GM19025 (cell line): ENCODE results near the gene AKT1S1.

Source experiments
- ATAC-seq: cut with Tn5 transposase; IDR thresholded peaks from one replicate; pipeline ENCODE4 v1.9.1; 2021; ENCODE audit warnings: mild to moderate bottlenecking, low read depth, moderate library complexity; ENCODE audit not compliant: unreplicated experiment

AKT1S1 gene

DNA sequence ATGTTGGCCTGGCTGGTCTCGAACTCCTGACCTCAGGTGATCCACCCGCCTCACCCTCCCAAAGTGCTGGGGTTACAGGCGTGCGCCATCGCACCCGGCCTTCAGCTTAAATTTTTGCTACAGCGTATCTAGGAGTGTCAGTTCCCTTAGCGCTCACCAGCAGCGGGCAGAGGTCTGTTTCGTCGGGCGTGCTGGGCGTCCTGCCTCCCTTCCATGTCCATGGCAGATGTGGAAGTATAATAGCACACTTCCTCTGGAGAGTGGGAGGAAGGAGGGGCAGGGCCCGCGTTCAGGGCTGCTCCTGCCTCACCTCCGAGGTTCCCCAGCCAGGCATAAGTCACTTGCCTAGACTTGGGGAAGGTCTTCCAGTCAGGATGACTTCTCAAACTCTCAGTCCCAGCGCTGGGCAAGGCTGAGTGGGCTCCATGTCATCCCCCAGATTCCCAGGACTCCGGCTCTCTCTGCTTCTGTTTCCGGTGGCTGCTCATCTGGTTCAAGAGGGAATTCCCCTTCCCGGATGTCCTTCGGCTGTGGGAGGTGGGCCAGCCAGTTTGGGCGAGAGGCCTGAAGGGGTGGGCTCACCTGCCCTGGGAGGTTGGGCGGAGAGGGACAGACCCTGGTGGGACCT lies 10.0 kb upstream of the AKT1S1 start:
- ATAC-seq, result no peak

- no peak for ATAC-seq
Observed at GRCh38 chr19:49884760-49885159, 7.6 kb upstream of the AKT1S1 start.

- ATAC-seq, result no peak
Observed at GRCh38 chr19:49884109-49884508, 7.0 kb upstream of the AKT1S1 start.

DNA sequence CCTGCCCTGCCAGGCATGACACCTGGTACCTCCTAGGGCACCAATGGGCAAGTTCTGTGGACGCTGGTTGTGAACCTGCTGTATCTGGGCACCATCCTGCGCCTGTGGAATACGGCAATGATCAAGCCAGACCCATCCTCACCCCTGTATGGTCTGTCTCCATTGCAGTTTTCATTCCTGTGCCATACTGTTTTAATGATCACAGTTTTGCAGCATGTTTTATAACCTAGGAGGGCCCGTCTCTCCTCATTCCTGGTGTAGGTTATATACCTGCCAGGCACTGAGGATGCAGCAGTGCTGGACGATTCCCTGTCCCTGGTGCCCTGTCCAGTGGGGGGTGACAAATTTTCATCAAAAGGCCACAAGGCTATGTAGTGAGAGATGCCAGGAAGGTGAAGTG lies 5.9 kb upstream of the AKT1S1 start:
- ATAC-seq, result no peak

GRCh38 chr19:49882643-49883042 lies 5.5 kb upstream of the AKT1S1 start:
- ATAC-seq, result no peak

DNA sequence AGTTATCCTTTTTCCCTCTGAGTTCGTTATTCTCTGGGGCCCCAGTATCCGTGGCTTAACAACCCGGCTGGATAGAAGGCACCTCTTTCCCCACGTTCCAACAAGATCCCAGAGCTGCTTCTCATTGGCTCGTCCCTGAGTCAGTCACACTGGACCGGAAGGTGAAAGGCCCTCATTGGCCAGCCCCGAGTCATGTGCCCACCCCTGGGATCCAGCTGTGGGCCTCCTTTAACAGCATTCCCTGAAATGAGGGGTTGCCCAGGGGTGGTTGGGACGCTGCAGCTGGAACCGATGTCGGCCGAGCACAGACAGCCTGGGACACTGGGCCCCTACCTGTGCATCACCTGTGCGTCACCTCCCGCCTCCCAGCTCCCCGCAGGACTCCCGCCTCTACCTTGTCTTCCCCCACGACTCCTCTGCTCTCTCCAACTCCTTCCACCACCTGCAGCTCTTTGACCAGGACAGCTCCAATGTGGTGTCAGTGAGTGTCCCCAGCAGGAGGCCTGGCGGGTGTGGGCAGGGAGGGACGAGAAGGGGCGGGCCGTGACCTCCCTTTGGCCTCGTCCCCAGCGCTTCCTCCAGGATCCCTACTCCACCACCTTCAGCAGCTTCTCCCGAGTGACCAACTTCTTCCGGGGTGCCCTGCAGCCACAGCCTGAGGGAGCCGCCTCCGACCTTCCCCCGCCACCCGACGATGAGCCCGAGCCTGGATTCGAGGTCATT lies 4.7 kb upstream of the AKT1S1 start:
- no peak for ATAC-seq

DNA sequence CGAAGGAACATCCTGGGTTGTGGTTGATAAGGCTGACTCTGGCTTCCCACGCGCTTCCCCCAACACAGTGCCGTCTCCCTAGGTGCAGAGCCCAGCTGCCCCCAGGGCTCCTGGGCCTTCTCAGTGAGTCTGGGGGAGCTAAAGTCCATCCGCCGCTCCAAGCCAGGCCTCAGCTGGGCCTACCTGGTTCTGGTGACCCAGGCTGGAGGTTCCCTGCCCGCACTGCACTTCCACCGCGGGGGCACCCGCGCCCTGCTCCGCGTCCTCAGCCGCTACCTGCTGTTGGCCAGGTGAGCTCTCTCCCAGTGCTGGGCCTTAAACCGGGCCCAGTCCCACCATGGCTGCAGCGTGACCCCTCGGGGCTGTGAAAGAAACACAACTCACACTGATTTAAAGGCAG lies 4.0 kb upstream of the AKT1S1 start:
- ATAC-seq, result no peak

- no peak for ATAC-seq
Observed at GRCh38 chr19:49880162-49880869, 3.2 kb upstream of the AKT1S1 start.

GRCh38 chr19:49879243-49879963 lies 2.2 kb upstream of the AKT1S1 start:
- ATAC-seq, result no peak

GRCh38 chr19:49878744-49879070 lies 1.6 kb upstream of the AKT1S1 start:
- ATAC-seq, result no peak

- ATAC-seq, result peak; percentile 45
Observed at GRCh38 chr19:49877879-49878743, 956 bp upstream of the AKT1S1 start.

DNA sequence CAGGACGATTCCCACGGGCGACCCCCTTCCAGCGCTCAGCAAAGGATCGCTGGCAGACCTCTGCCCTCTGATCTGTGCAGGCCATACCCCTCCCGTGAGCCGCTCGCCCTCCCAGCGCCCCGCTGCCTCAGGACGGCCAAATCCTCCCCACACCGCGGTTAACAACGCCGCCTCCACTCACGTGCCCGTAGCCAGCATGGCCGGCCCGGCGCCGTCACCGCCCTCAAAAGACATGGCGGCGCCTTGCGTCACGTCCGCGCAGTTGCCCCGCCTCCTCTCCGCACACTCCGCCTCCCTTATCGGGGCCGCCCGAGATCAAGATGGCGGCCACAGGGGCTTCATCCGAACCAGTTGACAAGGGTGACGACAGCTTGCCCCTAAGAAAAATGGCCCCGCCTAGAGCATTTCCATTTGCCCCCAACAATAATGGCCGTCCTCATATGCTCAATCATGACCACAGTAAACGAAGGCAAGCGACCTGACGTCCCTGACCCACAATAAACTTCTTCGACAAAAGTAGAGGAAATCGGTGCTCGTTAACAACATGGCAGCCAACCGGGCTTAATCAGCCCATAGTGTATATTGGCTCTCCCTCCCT lies 634 bp downstream of the AKT1S1 start:
- ATAC-seq, result peak; percentile 38

DNA sequence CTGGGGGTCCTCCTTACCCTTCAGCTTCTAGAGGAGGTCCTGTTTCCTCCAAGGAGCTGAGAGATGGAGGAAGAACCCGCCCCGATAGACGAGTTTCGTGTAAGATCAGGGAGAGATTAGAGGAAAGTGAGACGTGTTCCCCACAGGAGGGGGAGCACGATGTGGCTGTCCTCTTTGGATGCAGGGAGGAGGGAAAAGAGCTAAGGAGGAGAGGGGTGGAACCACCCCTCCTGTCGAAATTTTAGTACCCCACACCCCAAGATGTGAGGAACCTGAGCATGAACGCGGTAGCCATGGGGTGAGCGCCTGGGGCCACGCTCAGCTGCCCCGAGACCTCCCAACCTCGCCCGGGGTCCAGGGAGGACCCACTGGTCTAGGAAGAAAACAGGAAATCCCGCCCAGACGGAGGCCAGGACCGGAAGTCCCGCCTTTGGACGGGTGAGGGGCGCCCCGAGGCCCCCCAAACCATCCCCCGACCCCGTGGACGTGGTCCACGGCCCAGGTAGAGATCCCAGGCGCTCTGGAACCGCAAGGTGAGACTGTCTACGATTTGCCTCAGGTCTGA lies 1.2 kb downstream of the AKT1S1 start:
- no peak for ATAC-seq

GRCh38 chr19:49875177-49875576 lies 2.0 kb downstream of the AKT1S1 start:
- no peak for ATAC-seq

DNA sequence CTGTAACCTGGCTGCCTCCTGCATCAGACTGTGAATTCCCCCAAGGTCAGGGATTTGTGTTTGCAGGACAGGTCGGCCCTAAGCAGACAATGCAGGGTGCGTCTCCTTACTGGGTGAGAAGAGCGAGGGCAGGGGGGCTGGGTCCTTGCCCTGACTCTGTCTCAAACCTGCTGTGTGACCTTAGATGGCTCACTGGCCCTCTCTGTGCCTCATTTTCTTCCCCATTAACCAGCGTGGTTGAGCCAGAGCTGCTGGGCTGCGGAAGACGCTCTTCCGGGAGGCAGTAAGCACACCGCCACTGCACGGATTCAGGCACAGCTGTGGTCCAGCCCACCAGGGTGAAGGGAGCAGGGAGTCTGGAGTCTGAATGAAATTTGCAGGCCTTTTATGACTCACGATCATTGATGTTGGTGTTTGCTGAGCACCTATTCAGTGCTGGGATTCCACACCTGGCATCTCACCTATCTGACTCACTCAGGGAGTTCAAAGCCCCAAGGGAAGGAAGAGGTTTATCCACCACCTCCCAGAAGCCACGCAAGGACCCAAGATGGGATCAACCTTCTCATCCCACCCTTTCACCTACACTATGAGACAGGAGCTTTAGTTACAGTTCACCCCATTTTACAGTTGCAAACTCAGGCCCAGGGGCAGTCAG lies 2.5 kb downstream of the AKT1S1 start:
- ATAC-seq, result no peak

GRCh38 chr19:49873834-49874233 lies 3.3 kb downstream of the AKT1S1 start:
- no peak for ATAC-seq

GRCh38 chr19:49873129-49873521 lies 4.0 kb downstream of the AKT1S1 start:
- ATAC-seq, result no peak

DNA sequence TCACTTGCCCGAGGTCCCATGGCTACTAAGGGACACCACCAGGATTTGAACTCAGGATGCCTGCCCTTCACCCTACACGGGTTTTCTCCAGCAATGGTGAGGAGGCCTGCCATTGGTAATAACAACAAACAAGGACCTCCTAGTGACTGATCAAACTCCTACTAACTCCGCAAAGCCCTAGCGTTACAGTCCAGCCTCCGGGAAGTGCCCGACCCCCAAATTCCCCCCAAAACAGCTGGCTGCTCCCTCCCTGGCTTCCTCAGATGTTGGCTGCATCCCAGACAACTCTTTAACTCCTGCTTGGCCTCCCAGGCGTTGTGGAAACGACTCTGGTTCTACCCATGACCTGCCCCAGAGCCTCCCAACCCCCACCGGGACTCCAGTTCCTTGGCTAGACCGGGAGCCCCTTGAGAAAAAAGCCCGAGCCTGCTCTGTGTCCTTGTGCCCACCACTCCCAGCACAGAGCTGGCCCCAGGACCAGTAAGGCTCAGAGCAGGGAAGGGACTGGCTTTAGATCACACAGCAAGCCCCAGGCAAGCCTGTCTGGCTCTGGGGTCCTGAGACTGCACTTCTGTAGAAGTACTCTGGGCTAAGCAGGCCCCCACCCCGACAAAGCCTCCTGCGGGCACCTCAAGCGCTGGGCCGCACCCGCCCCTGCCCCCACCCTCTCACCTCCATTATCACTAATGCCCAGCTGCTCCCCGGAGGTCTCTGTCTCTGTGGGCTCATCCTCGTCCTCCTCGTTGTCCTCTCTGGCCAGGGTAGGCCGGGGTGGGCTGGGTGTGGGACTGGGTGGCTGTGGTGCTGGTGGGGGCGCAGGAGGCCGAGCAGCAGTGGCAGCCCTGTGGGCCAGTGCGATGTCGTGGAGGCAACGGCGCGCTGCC lies 4.7 kb downstream of the AKT1S1 start:
- ATAC-seq, result no peak
